SU-DHL-6 (cell line): Measurements from ENCODE around the gene NCAPG2.

Source experiments
- H2AFZ ChIP-seq: fragments of 200-600 bp; sonication (generic); 2 replicates; pipeline ENCODE4 v1.6.1; 2014; ENCODE audit warnings: low read depth, mild to moderate bottlenecking, moderate library complexity, mixed read lengths, antibody characterized with exemption, low read length; ENCODE audit not compliant: severe bottlenecking
- H3F3A ChIP-seq: fragments of 200-600 bp; shearing (Covaris generic); 2 replicates; pipeline ENCODE4 v1.6.0; 2016; ENCODE audit warnings: antibody characterized with exemption, mild to moderate bottlenecking; ENCODE audit not compliant: insufficient read depth
- H3K27ac ChIP-seq: fragments of 200-600 bp; sonication (generic); 2 replicates; pipeline ENCODE4 v1.5.1; 2016; ENCODE audit warnings: low read depth, mild to moderate bottlenecking, low read length, moderate library complexity, mixed read lengths
- H3K27me3 ChIP-seq: fragments of 200-600 bp; sonication (generic), shearing (Covaris generic); 2 replicates; pipeline ENCODE4 v1.6.0; 2014; ENCODE audit warnings: mild to moderate bottlenecking, low read length
- H3K36me3 ChIP-seq: fragments of 200-600 bp; sonication (generic); 2 replicates; pipeline ENCODE4 v1.6.1; 2014; ENCODE audit warnings: mild to moderate bottlenecking, low read length, mixed read lengths
- H3K4me2 ChIP-seq: fragments of 300-600, 200-600 bp; shearing (Covaris generic), sonication (generic); 2 replicates; pipeline ENCODE4 v1.6.0; 2014; ENCODE audit warnings: low read length, low read depth, mild to moderate bottlenecking; ENCODE audit not compliant: poor library complexity, severe bottlenecking
- H3K4me3 ChIP-seq: fragments of 200-600 bp; sonication (generic); 2 replicates; pipeline ENCODE4 v1.5.1; 2014; ENCODE audit warnings: antibody characterized with exemption, low read length, mild to moderate bottlenecking, mixed read lengths; ENCODE audit not compliant: insufficient read depth, poor library complexity, severe bottlenecking
- H3K79me2 ChIP-seq: fragments of 200-600 bp; sonication (generic); 2 replicates; pipeline ENCODE4 v1.6.1; 2014; ENCODE audit warnings: mild to moderate bottlenecking, low read length, moderate library complexity; ENCODE audit not compliant: insufficient read depth
- H3K9ac ChIP-seq: fragments of 200-600 bp; sonication (generic); 2 replicates; pipeline ENCODE4 v1.7.0; 2014; ENCODE audit warnings: mild to moderate bottlenecking, low read length
- H3K9me2 ChIP-seq: fragments of 200-600 bp; sonication (generic); replicated peaks from 2 replicates; pipeline ENCODE4 v1.6.1; 2014; ENCODE audit warnings: low read length; ENCODE audit not compliant: insufficient read depth
- H3K9me3 ChIP-seq: fragments of 200-600 bp; sonication (generic); 2 replicates; pipeline ENCODE4 v1.6.1; 2014; ENCODE audit warnings: low read length, mixed read lengths; ENCODE audit not compliant: insufficient read depth
- H4K20me1 ChIP-seq: fragments of 200-600 bp; sonication (generic); 2 replicates; pipeline ENCODE4 v1.6.1; 2014; ENCODE audit warnings: low read depth, mild to moderate bottlenecking, antibody characterized with exemption, low read length, moderate library complexity, mixed read lengths
- CTCF ChIP-seq: fragments of 200-600 bp; sonication (generic); IDR thresholded peaks from one replicate; pipeline ENCODE4 v1.5.1; 2017; ENCODE audit warnings: antibody characterized with exemption, mild to moderate bottlenecking, low read length, moderate library complexity; ENCODE audit not compliant: insufficient read depth, poor library complexity, severe bottlenecking
- EZH2phosphoT487 ChIP-seq: fragments of 200-600 bp; sonication (generic), shearing (Covaris generic); conservative IDR thresholded peaks from 2 replicates; pipeline ENCODE4 v1.6.1; 2018; ENCODE audit warnings: mild to moderate bottlenecking, antibody characterized with exemption, low read length, moderate library complexity, mixed read lengths

NCAPG2 gene

DNA sequence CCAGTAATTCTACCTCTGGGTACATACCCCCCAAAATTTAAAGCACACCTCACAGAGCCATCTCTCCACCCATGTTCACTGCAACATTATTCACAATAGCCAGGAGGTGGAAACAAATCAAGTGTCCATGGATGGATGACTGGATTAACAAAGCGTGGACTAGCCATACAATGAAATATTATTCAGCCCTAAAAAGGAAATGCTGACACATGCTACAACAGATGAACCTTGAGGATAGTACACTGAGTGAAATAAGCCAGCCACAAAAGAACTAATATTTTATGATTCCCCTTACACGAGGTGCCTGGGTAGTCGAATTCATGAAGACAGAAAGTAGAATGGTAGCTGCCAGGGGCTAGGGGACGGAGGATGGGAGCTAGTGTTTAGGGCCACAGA lies 85.9 kb downstream of the NCAPG2 start:
- no peaks in the 10 kb centered on the region for H3K27me3 ChIP-seq
- no peaks in the 10 kb centered on the region for H4K20me1 ChIP-seq
- H3K27ac ChIP-seq: no peak overlapping the region
- TF ChIP-seq EZH2phosphoT487: no peak
- H3K79me2 ChIP-seq: 0 out of 2 replicates have a peak, but pooled peaks cover 3% of the 10 kb centered on the region
- H3K9ac ChIP-seq: no peak overlapping the region
- 0 out of 2 replicates have a peak, but pooled peaks cover 3% of the 10 kb centered on the region for H3F3A ChIP-seq
- no peak overlapping the region for H3K4me2 ChIP-seq
- no peak overlapping the region for H2AFZ ChIP-seq
- H3K36me3 ChIP-seq: no peaks in the 10 kb centered on the region; the same call in 1 of the 2 replicates
- H3K9me3 ChIP-seq: no peaks in the 10 kb centered on the region
- H3K4me3 ChIP-seq: no peak overlapping the region
- H3K9me2 ChIP-seq: no peaks in the 10 kb centered on the region

DNA sequence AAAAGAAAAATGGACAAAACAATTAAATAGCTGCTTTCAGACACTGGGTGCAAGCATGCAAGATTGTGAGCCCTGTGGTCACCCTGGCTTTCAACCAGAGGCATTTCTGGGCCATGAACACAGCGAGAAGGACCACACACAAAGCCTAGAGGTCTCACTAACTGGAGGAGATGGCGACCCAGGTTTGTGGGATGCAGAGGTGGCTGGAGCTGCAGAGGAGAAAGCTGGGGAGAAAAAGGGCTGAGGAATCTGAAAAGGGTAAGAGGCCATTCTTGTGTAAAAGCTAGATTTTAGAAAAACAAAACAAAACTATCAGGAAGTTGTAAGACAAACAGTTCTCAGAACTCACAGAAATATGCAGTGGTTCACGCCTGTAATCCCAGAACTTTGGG lies 86.9 kb downstream of the NCAPG2 start:
- no peaks in the 10 kb centered on the region; the same call in 1 of the 2 replicates for H3K36me3 ChIP-seq
- H3K27me3 ChIP-seq: no peaks in the 10 kb centered on the region
- no peaks in the 10 kb centered on the region for H3K9me3 ChIP-seq
- H3K9me2 ChIP-seq: no peaks in the 10 kb centered on the region
- no peak overlapping the region for H3K27ac ChIP-seq
- H3F3A ChIP-seq: 0 out of 2 replicates have a peak, but pooled peaks cover 3% of the 10 kb centered on the region
- 0 out of 2 replicates have a peak, but pooled peaks cover 3% of the 10 kb centered on the region for H3K79me2 ChIP-seq
- no peaks in the 10 kb centered on the region for H4K20me1 ChIP-seq
- no peak overlapping the region for H2AFZ ChIP-seq
- no peak overlapping the region for H3K4me3 ChIP-seq
- H3K9ac ChIP-seq: no peak overlapping the region
- TF ChIP-seq EZH2phosphoT487: no peak
- no peak for TF ChIP-seq CTCF
- H3K4me2 ChIP-seq: no peak overlapping the region

GRCh38 chr7:158616050-158616449 lies 88.6 kb downstream of the NCAPG2 start:
- Histone ChIP-seq H4K20me1 (no peaks in the 10 kb centered on the region), H3K9me2 (no peaks in the 10 kb centered on the region), H3K27me3 (no peaks in the 10 kb centered on the region), H3K79me2 (0 out of 2 replicates have a peak, but pooled peaks cover 3% of the 10 kb centered on the region), H3F3A (0 out of 2 replicates have a peak, but pooled peaks cover 3% of the 10 kb centered on the region), H3K27ac (no peak overlapping the region), H3K9ac (no peak overlapping the region), H3K4me2 (no peak overlapping the region), H2AFZ (no peak overlapping the region), H3K36me3 (no peaks in the 10 kb centered on the region), H3K9me3 (no peaks in the 10 kb centered on the region), H3K4me3 (no peak overlapping the region)
- no peak for TF ChIP-seq CTCF
- TF ChIP-seq EZH2phosphoT487: no peak

DNA sequence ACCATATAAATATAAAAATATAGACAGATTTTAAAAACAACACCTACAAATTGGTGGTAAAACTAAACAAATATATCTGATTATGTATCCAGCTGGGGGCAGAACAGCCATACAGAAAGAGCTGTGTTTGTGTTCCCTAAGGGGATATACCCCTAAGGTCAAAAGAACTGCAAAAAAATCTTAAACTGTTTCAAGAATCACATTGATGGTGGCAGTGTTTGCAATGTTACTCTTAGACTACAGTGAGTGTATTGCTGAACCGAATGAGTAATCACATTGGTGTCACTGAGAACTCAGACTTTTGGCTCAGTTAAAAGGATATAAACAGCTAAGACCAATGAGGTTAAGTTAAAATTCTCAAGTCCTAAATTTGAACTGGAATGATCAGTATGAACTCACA lies 89.9 kb downstream of the NCAPG2 start:
- Histone ChIP-seq H3K4me2 (no peak overlapping the region), H2AFZ (no peak overlapping the region), H3K27me3 (no peaks in the 10 kb centered on the region), H3K27ac (no peak overlapping the region), H4K20me1 (no peaks in the 10 kb centered on the region), H3K36me3 (no peaks in the 10 kb centered on the region), H3K4me3 (no peak overlapping the region), H3F3A (no peaks in the 10 kb centered on the region), H3K9me2 (no peaks in the 10 kb centered on the region), H3K9me3 (no peaks in the 10 kb centered on the region), H3K9ac (no peak overlapping the region), H3K79me2 (0 out of 2 replicates have a peak, but pooled peaks cover 3% of the 10 kb centered on the region)
- TF ChIP-seq EZH2phosphoT487 (no peak), CTCF (no peak)
